Spinal cord (tissue), 10 donors: Measurements from ENCODE around the gene LRFN4. TPM values are rescaled to one million over a fixed set of nuclear protein-coding genes. Genes with fewer than 3 reads are reported as not detected.

Experiments
- DNase-seq, 6 donors: peaks; one replicate each; pipeline versions ENCODE4 v3.0.0 to v3.0.0-alpha.2; 2013 to 2015; ENCODE audit warnings: low spot score in 6 of 6, low read depth in 4 of 6
- H3K27ac ChIP-seq: one replicate; pipeline ENCODE4 v1.5.1; 2013; ENCODE audit warnings: low read depth, low read length, control low read depth
- H3K27me3 ChIP-seq: one replicate; pipeline ENCODE4 v1.6.1; 2013; ENCODE audit warnings: low read length; ENCODE audit not compliant: control insufficient read depth, insufficient read depth
- H3K36me3 ChIP-seq: one replicate; pipeline ENCODE4 v1.6.1; 2013; ENCODE audit warnings: low read length; ENCODE audit not compliant: control insufficient read depth, insufficient read depth
- H3K4me1 ChIP-seq: one replicate; pipeline ENCODE4 v1.6.1; 2013; ENCODE audit warnings: low read length; ENCODE audit not compliant: control insufficient read depth, insufficient read depth
- H3K4me3 ChIP-seq: one replicate; pipeline ENCODE4 v1.5.1; 2013; ENCODE audit warnings: low read depth, low read length, control low read depth
- H3K9me3 ChIP-seq: one replicate; pipeline ENCODE4 v1.6.1; 2013; ENCODE audit warnings: low read length; ENCODE audit not compliant: control insufficient read depth, insufficient read depth
- WGBS: methylation state at CpG from one replicate; pipeline ENCODE4 v1.1.5; 2013; ENCODE audit warnings: missing lambda C conversion rate; ENCODE audit not compliant: insufficient coverage; 5-methylcytosine and 5-hydroxymethylcytosine counted together
- polyA plus RNA-seq, 2 donors: library from polyadenylated mRNA; unstranded; fragments of 120-200 nt; gene quantifications; one replicate each; pipeline ENCODE4 v1.2.1, GENCODE V29; 2013; ENCODE audit not compliant: insufficient read length in 2 of 2
- total RNA-seq, 2 donors: library from RNA; depleted of rRNA in 1 of 2; stranded (reverse); fragments of 120-200 nt in 1 of 2; fragments of >200 nt in 1 of 2; gene quantifications; one replicate each; pipeline versions ENCODE4 v1.2.3 to v1.2.4, GENCODE V29; 2013 to 2014
- donor health status: healthy.

Gene LRFN4
- total and polyA plus RNA-seq, 4 donors, result 17.8 to 76.9 (median 59.4) TPM

DNA sequence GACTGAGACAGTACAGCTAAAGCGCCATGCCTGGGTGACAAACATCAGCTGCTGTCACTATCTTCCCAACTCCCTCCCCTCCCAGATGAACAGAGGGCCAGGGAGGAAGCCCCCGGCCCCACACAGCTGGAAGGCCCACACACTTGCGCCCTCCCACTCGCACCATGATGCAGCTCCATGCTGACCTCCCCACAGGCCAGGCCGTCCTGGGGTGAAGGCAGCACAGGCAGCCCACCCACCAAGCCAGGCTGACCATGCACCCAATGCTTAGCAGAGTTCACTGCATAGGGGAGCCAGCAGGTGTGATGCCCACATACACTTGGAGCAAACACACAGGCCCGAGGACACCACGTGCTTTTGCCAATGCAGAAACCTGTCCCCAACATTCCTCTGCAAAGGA lies 22.1 kb downstream of the LRFN4 start:
- no peak for DNase-seq
- WGBS, result 74% methylated on average over 5 of the region's 7 CpGs
- peaks cover 9% of the 10 kb centered on the region for H3K36me3 ChIP-seq
- H3K4me1 ChIP-seq, result peaks cover 69% of the 10 kb centered on the region
- peak overlapping the region; percentile 71 for H3K27ac ChIP-seq
- H3K27me3 ChIP-seq, result no peaks in the 10 kb centered on the region
- H3K9me3 ChIP-seq, result no peaks in the 10 kb centered on the region
- H3K4me3 ChIP-seq, result no peak overlapping the region

DNA sequence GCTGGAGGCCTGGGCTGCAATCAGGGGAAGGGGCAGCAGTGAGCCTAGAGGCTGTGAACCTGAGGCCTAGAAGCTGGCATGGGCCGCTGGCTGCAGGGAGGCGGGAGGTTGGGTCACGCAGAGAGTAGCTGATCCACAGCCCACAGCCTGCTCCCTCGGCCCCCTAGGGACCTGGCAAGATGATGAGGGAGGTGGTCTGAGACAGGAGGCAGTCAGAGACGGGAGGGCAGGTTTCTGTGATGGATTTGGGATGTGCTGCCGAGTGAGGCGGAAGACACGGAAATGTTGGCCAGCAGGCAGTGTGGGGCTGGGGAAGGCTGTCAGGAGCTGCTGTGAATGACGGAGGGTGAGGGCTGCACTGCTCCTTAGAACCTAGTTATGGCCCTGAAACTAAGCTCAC lies 22.7 kb downstream of the LRFN4 start:
- peak overlapping the region; percentile 71 for H3K27ac ChIP-seq
- WGBS, result 53% methylated on average over 9 of the region's 9 CpGs
- peaks cover 9% of the 10 kb centered on the region for H3K36me3 ChIP-seq
- H3K4me3 ChIP-seq, result no peak overlapping the region
- DNase-seq, result peak in 1 of 6 donors; percentile 39
- no peaks in the 10 kb centered on the region for H3K27me3 ChIP-seq
- H3K4me1 ChIP-seq, result peaks cover 74% of the 10 kb centered on the region
- no peaks in the 10 kb centered on the region for H3K9me3 ChIP-seq

DNA sequence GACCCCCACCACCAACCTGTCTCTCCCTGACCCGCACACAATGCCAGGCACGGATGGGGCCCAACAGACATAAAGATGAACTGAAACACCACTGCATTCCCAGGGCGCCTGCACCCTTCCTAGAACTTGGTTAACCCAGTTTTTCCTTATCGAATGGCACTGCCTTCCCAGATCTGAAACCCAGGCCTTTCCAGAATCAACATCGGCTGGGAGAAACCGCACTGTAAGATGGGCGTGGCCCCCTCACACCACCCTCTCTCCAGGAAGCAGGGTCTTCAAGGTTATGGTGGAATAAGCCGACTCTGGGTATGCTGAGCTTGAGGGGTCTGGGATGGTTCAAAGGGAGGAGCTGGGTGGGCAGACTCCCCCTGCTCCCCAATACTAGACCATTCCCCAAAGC lies 23.1 kb downstream of the LRFN4 start:
- H3K4me1 ChIP-seq, result peaks cover 78% of the 10 kb centered on the region
- H3K4me3 ChIP-seq, result no peak overlapping the region
- WGBS, result 86% methylated on average over 4 of the region's 8 CpGs
- H3K27me3 ChIP-seq, result no peaks in the 10 kb centered on the region
- no peak for DNase-seq
- H3K9me3 ChIP-seq, result no peaks in the 10 kb centered on the region
- H3K27ac ChIP-seq, result peak overlapping the region; percentile 71
- peaks cover 9% of the 10 kb centered on the region for H3K36me3 ChIP-seq

DNA sequence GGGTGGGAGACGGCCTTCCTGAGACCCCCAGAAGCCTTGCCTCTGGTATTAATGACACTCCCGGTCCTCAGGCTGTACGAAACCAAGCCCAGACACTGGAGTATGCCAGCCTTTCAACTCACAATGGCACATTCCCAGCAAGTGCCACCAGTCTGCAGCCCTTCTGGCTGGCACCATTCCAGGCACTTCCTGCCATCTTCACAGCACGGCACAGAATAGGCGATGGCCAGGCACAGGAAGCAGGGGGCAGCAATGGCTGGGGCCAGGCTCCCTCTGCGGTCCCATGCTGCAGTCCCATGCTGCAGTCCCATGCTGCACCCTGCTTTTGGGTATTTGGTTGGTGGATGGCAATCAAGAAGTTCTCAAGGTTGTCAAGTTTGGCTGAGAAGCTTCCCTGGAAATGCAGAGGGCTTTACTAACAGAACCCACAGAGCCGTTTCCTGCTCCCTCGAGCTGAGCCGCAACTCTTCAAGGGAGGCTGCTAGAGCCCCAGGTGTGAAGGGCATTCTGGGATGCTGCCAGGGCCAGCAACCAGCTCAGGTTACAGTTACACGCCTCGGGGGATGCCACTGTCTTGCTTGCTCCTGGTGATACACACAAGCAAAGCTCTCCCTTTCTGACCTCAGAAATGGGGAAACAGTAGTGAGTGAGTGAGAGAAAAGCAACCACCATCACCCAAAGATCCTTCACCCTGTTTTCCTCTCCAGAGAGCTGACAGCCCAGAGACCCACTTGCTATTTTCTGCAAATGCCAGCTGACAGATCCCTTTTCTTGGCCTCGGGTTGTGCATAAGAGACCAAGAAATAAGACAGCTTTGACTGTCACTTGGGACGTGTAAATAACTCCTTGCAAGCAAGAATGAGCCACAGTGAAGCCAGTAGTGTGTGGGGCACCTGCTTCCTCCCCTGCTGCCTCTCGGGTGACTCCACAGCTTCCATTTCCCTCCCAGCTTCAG lies 23.9 kb downstream of the LRFN4 start:
- H3K27me3 ChIP-seq, result no peaks in the 10 kb centered on the region
- DNase-seq, result peak; percentile 38 to 94 (median 65)
- no peak overlapping the region for H3K4me3 ChIP-seq
- H3K36me3 ChIP-seq, result peaks cover 7% of the 10 kb centered on the region
- H3K4me1 ChIP-seq, result peaks cover 77% of the 10 kb centered on the region
- H3K9me3 ChIP-seq, result no peaks in the 10 kb centered on the region
- WGBS, result 45% methylated on average over 14 of the region's 14 CpGs
- H3K27ac ChIP-seq, result peak overlapping the region; percentile 92

DNA sequence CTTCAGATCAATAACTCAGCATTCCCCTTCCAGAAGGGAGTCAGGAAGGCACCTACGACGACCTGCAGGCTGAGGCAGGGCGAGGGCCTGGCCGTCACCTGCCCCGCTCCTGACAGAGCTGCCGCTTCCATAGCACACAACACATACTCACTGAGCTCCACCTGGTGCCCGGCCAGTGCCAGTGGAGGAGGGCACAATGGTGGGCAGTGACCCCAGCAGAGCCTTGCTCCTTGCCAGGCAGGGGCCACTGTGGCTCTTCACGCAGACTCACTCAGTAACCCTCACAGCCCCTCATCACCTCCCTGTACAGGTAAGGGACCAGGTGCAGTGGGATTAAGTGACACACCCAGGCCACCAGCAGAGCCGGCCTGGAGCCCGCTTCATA lies 24.6 kb downstream of the LRFN4 start:
- WGBS, result 80% methylated on average over 9 of the region's 10 CpGs
- DNase-seq, result no peak
- H3K36me3 ChIP-seq, result peaks cover 9% of the 10 kb centered on the region
- no peaks in the 10 kb centered on the region for H3K27me3 ChIP-seq
- peaks cover 82% of the 10 kb centered on the region for H3K4me1 ChIP-seq
- peak overlapping the region; percentile 92 for H3K27ac ChIP-seq
- no peak overlapping the region for H3K4me3 ChIP-seq
- no peaks in the 10 kb centered on the region for H3K9me3 ChIP-seq

DNA sequence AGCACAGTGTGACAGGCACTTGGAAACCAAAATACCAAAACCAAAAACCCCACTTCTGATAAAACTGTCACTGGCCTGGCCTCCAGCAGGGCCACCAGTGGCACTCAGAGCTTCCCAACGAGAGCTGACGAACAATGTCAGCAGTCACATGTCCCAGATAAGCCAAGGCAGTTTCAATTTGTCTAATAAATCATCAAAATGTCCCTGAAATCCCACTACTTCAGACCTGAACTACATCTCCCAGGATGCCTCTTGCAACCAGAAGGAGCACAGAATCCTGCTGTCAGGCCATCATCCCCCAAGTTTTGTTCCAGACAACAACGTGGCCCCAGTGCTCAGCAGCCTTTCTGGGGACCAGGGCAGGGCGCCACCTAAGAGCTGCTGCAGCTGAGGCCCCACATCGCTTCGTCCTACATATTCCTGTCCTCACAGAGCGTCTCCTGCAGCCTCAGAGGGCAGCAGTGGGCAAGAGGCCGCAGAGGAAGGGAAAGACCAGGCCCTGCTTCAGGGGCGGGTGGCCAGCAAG lies 25.1 kb downstream of the LRFN4 start:
- Histone ChIP-seq H3K27ac (peak overlapping the region; percentile 92), H3K4me1 (peaks cover 87% of the 10 kb centered on the region)
- WGBS, result 53% methylated on average over 9 of the region's 9 CpGs

DNA sequence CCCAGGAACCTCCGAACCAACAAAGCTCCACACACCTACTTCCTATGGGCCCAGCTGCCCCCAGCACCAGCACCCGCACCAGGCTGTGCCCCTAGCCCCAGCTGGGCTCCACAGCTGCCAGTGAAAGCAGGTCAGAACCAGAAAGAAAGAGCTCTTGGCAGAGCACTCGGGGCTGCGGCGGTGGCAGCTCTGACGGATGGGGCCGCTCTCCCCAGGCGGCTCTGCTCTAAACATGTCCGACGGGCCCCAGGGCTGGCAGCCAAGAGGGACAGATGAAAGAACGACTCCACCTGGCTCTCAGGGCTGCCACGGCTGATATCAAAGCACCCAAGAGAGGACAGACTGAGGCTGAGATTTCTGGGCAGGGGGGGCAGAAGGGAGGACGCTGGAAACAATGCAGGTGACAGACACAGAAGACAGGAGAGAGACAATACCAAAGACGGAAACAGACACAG lies 25.7 kb downstream of the LRFN4 start:
- 16% methylated on average over 14 of the region's 14 CpGs for WGBS
- no peak overlapping the region for H3K4me3 ChIP-seq
- peaks cover 10% of the 10 kb centered on the region for H3K36me3 ChIP-seq
- H3K27ac ChIP-seq, result peak overlapping the region; percentile 92
- H3K27me3 ChIP-seq, result no peaks in the 10 kb centered on the region
- DNase-seq, result peak in 5 of 6 donors; percentile 53 to 92 (median 61)
- peaks cover 91% of the 10 kb centered on the region for H3K4me1 ChIP-seq
- no peaks in the 10 kb centered on the region for H3K9me3 ChIP-seq

More for the DNA sequence above, 25.1 kb downstream of the LRFN4 start:
- Histone ChIP-seq H3K9me3 (no peaks in the 10 kb centered on the region), H3K36me3 (peaks cover 9% of the 10 kb centered on the region), H3K4me3 (no peak overlapping the region), H3K27me3 (no peaks in the 10 kb centered on the region)
- DNase-seq, result peak in 2 of 6 donors; percentile 51 to 74

DNA sequence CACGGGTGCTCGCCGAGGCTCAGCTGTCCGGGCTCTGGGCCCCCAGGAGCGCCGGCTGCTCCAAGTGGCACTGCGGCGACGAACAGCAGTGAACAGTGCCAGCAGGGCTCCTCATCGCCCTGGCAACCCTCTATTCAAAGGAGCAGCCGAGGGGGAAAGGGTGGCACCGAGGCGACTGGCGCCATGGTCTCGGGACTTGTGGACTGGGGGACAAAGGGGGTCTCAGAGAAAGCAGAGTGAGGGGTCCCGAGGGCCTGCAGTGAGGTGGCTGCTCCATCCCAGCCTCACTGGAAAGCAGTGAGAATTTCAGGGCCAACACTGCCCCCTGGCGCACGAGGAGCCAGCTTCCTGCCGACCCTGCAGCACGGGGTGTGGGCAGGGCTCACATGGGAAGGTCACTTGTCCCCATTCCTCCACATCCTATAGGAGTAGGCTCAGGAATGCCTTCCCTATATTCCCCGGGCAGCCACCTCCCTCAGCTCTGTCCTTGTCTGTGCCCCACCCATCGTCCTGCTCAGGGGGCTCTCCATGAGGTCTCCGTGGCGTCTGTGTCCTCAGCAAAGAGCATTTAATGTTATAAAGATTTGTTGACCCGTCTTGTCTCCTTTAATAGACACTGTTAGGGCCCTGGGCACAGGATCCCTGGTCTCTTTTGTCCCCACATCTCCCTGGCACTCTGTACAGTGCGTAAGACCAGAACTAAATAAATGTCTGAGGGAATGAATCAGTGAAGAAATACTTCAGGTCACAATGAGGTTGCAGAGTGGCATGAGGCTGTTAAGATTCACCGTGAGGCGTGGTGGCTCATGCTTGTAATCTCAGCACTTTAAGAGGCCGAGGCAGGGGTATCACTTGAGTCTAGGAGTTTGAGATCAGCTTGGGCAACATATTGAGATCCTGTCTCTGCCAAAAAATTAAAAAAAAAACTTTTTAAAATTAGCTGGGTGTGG lies 26.4 kb downstream of the LRFN4 start:
- peak overlapping the region; percentile 21 for H3K4me3 ChIP-seq

DNA sequence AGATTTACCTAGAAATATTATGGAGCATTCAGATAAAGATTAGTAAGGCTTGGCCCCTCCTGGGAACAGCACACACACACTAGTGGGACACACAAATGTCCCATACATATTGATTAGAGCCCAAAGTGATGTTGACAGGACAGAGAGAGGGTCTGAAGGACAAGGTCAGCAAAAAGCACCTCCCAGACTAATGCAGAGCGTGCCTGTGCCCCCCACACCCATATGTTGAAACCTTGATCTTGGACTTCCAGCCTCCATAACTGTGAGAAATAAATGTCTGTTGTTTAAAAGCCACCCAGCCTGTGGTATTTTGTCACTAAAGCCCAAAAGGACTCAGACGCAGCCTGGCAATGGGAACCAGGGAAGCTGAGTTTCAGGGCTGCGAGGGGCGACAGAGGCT lies 27.6 kb downstream of the LRFN4 start:
- H3K4me1 ChIP-seq, result peaks cover 84% of the 10 kb centered on the region
- WGBS, result 97% methylated on average over 3 of the region's 4 CpGs

More for the DNA sequence above, 26.4 kb downstream of the LRFN4 start:
- Histone ChIP-seq H3K9me3 (no peaks in the 10 kb centered on the region), H3K27ac (peak overlapping the region; percentile 92), H3K36me3 (peaks cover 13% of the 10 kb centered on the region), H3K27me3 (no peaks in the 10 kb centered on the region), H3K4me1 (peaks cover 93% of the 10 kb centered on the region)
- DNase-seq, result peak; percentile 62 to 93 (median 66)
- WGBS, result 14% methylated on average over 26 of the region's 29 CpGs

More for the DNA sequence above, 27.6 kb downstream of the LRFN4 start:
- Histone ChIP-seq H3K36me3 (peaks cover 11% of the 10 kb centered on the region), H3K9me3 (no peaks in the 10 kb centered on the region), H3K4me3 (no peak overlapping the region), H3K27me3 (no peaks in the 10 kb centered on the region), H3K27ac (no peak overlapping the region)
- no peak for DNase-seq
